ENCODE results near the gene VSIR.

VSIR gene

GRCh38 chr10:71802715-71803488 is 29.6 kb upstream of the VSIR start:
- H3K27ac ChIP-seq, result no peak overlapping the region
- DNase-seq (ENCODE audit: low spot score), result no peak
- ChIA-PET POLR2A (ENCODE audit: low non-redundant PET) (no interaction called here), CTCF (interaction anchor here (0.6 kb wide), 1 partner anchor 51 kb away, joined by 3 read pairs; no protein-coding TSS in a partner anchor)
- TF ChIP-seq, protein P1, sequence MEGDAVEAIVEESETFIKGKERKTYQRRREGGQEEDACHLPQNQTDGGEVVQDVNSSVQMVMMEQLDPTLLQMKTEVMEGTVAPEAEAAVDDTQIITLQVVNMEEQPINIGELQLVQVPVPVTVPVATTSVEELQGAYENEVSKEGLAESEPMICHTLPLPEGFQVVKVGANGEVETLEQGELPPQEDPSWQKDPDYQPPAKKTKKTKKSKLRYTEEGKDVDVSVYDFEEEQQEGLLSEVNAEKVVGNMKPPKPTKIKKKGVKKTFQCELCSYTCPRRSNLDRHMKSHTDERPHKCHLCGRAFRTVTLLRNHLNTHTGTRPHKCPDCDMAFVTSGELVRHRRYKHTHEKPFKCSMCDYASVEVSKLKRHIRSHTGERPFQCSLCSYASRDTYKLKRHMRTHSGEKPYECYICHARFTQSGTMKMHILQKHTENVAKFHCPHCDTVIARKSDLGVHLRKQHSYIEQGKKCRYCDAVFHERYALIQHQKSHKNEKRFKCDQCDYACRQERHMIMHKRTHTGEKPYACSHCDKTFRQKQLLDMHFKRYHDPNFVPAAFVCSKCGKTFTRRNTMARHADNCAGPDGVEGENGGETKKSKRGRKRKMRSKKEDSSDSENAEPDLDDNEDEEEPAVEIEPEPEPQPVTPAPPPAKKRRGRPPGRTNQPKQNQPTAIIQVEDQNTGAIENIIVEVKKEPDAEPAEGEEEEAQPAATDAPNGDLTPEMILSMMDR (conservative IDR thresholded peaks at IDR 0.05; ENCODE audit: low read depth), result no peak

DNA sequence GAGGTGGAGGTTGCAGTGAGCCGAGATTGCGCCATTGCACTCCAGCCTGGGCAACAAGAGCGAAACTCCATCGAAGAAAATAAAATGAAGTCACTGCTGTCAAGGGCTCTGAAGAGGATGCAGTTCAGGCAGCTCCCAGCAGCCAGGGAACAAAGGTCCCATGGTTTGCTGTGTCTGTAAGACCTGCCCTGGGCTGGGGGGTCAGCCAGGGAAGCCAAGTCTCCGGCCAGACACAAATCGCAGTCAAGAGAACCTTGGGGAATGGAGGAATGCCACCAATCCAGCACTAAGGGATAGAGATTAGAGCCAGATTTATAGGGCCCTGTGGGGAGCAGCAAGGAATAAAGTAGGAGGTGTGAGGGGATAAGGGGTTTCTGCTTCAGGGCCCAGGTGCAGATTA is 28.9 kb upstream of the VSIR start:
- DNase-seq (ENCODE audit: low spot score), result no peak
- TF ChIP-seq, protein P1 (conservative IDR thresholded peaks at IDR 0.05; ENCODE audit: low read depth), result no peak
- CTCF ChIA-PET, result no interaction called here
- POLR2A ChIA-PET (ENCODE audit: low non-redundant PET), result no interaction called here
- no peak overlapping the region for H3K27ac ChIP-seq

- ChIA-PET CTCF (interaction anchor here (0.7 kb wide), 1 partner anchor 230 kb away, joined by 3 read pairs; no protein-coding TSS in a partner anchor), POLR2A (ENCODE audit: low non-redundant PET) (no interaction called here)
- TF ChIP-seq, protein P1 (conservative IDR thresholded peaks at IDR 0.05; ENCODE audit: low read depth), result no peak
- H3K27ac ChIP-seq, result no peak overlapping the region
- no peak for DNase-seq (ENCODE audit: low spot score)
Measured at GRCh38 chr10:71801361-71801760, 28.0 kb upstream of the VSIR start.

DNA sequence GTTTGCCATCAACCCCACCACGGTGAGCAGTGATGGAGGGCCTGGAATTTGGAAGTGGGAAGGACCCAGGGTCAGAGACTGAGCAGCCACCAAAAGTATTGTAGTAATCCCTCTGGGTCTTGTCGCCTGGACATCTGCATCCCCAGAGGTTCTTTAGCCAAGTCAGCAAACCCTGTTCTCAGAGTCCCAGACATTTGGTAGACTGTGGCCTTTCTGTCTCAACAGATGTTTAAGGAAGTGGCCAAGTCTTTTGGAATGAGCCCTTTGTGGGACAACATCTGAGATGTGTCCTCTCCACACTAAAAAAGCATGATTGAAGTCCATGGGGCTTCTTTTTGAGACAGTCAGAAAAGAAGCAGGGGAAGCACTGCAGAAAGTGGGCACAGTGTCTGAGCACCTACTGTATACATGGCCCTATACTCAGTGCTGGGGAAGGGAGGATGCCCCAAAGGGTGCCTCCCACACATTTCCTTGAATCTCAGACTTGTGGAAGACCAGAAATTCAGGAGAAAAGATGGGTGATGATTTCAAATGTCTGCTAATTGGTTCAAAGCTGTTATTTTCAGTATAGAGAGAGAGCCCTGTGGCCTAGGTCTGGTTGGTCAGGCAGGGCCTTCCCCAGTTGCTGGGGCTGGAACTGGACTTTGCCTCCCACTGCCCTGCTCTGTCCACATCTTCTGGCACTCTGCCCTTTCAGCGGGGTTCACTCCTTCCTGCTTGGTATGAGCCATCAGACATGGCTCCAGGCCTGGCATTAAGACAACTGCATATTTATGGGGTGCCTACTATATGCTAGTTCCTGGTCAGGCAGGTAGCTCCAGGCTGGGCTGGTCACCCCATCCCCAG is 26.5 kb upstream of the VSIR start:
- no peak overlapping the region for H3K27ac ChIP-seq
- POLR2A ChIA-PET (ENCODE audit: low non-redundant PET), result no interaction called here
- CTCF ChIA-PET, result interaction anchor here (0.7 kb wide), 1 partner anchor 1885 kb away, joined by 3 read pairs; no protein-coding TSS in a partner anchor
- no peak for DNase-seq (ENCODE audit: low spot score)
- TF ChIP-seq, protein P1 (conservative IDR thresholded peaks at IDR 0.05; ENCODE audit: low read depth), result no peak

- ChIA-PET CTCF (no interaction called here), POLR2A (ENCODE audit: low non-redundant PET) (no interaction called here)
- no peak overlapping the region for H3K27ac ChIP-seq
- no peak for DNase-seq (ENCODE audit: low spot score)
- TF ChIP-seq, protein P1 (conservative IDR thresholded peaks at IDR 0.05; ENCODE audit: low read depth), result no peak
Measured at GRCh38 chr10:71799112-71799511, 25.8 kb upstream of the VSIR start.

DNA sequence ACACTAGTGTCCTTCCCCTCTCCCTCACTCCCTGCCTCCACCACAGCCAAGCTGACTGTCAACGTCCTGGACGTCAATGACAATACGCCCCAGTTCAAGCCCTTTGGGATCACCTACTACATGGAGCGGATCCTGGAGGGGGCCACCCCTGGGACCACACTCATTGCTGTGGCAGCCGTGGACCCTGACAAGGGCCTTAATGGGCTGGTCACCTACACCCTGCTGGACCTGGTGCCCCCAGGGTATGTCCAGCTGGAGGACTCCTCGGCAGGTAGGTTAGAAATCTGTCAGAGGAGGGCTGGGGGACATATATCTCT is 24.9 kb upstream of the VSIR start:
- no peak overlapping the region for H3K27ac ChIP-seq
- TF ChIP-seq, protein P1 (conservative IDR thresholded peaks at IDR 0.05; ENCODE audit: low read depth), result no peak
- DNase-seq (ENCODE audit: low spot score), result no peak
- ChIA-PET POLR2A (ENCODE audit: low non-redundant PET) (no interaction called here), CTCF (no interaction called here)

Measured in RWPE1 (cell line).